GM13977 (cell line): ENCODE results near the gene CLPTM1L.
"Not testable (repeated sequence)": the region's sequence is repeated elsewhere in the genome, so short reads cannot be mapped to it uniquely, and the experiment has no call there.

Experiments
- DNase-seq: peaks from one replicate; pipeline ENCODE4 v3.0.0; 2012; ENCODE audit warnings: low spot score
- CTCF ChIP-seq: IDR thresholded peaks from 2 replicates; pipeline ENCODE4 v1.5.1; 2012; ENCODE audit warnings: mild to moderate bottlenecking, control low read depth; ENCODE audit not compliant: insufficient read depth; ENCODE audit errors: extremely low read depth, missing control alignments
- in situ Hi-C: fragments of 300-500 bp; cut with MboI; formaldehyde crosslinking; loops from one replicate; pipeline ENCODE4 v1.12.0; 2022; ENCODE audit warnings: low sequenced_read_pairs, low pct_unique_long_range_greater_than_20kb, mixed read lengths, inconsistent platforms; ENCODE audit not compliant: unreplicated experiment

The CLPTM1L gene

GRCh38 chr5:1276930-1277329 lies 68.0 kb downstream of the CLPTM1L start:
- peak; percentile 35 for DNase-seq
- in situ Hi-C loops = no loop called here
- TF ChIP-seq CTCF = no peak

- in situ Hi-C loops, DNase-seq: not testable (repeated sequence)
These were observed 69.2 kb downstream of the CLPTM1L start for GRCh38 chr5:1275397-1276391.

GRCh38 chr5:1274471-1274870 lies 70.4 kb downstream of the CLPTM1L start:
- TF ChIP-seq CTCF = no peak
- in situ Hi-C loops = no loop called here
- DNase-seq = no peak

GRCh38 chr5:1273745-1274144 lies 71.2 kb downstream of the CLPTM1L start:
- no peak for TF ChIP-seq CTCF
- in situ Hi-C loops = no loop called here
- no peak for DNase-seq

- in situ Hi-C loops = no loop called here
- TF ChIP-seq CTCF = no peak
- no peak for DNase-seq
These were observed 72.7 kb downstream of the CLPTM1L start for GRCh38 chr5:1272201-1272600.

- in situ Hi-C loops = no loop called here
- no peak for DNase-seq
These were observed 73.7 kb downstream of the CLPTM1L start for GRCh38 chr5:1270933-1271914.

More at GRCh38 chr5:1270933-1271914, 73.7 kb downstream of the CLPTM1L start:
- no peak for TF ChIP-seq CTCF
